Stomach (tissue), 9 donors: ENCODE data around the gene LNP1. TPM values are rescaled to one million over a fixed set of nuclear protein-coding genes. Genes with fewer than 3 reads are reported as not detected.

Experiments used
- DNase-seq, 2 donors: peaks; one replicate each; pipeline versions ENCODE4 v3.0.0 to v3.0.0-alpha.2; 2013 to 2019
- H3K27ac ChIP-seq, 5 donors: fragments of 200-600 bp in 4 of 5; sonication (generic) in 4 of 5; one replicate each; pipeline ENCODE4 v1.5.1; 2013 to 2019; ENCODE audit warnings: mild to moderate bottlenecking in 1 of 5, moderate library complexity in 1 of 5
- H3K27me3 ChIP-seq, 3 donors: fragments of 200-600 bp; sonication (generic); one replicate each; pipeline ENCODE4 v1.5.1; 2017 to 2019; ENCODE audit warnings: mixed run types in 1 of 3
- H3K36me3 ChIP-seq, 4 donors: fragments of 200-600 bp; sonication (generic); 1 replicate in 3 of 4; 2 replicates in 1 of 4; pipeline ENCODE4 v1.5.1; 2016 to 2019
- H3K4me1 ChIP-seq, 4 donors: fragments of 200-600 bp; sonication (generic); one replicate each; pipeline ENCODE4 v1.5.1; 2016 to 2019
- H3K4me3 ChIP-seq, 4 donors: fragments of 200-600 bp; sonication (generic) in 3 of 4; one replicate each; pipeline ENCODE4 v1.5.1; 2016 to 2019; ENCODE audit warnings: mild to moderate bottlenecking in 1 of 4
- H3K9me3 ChIP-seq, 4 donors: fragments of 200-600 bp; sonication (generic); one replicate each; pipeline ENCODE4 v1.5.1; 2016 to 2019
- EP300 ChIP-seq: sonication (generic); formaldehyde crosslinking; IDR thresholded peaks from one replicate; pipeline ENCODE4 v1.6.1; 2017; ENCODE audit warnings: antibody characterized with exemption
- POLR2A ChIP-seq, 4 donors: fragments of 450-650 bp; IDR thresholded peaks; one replicate each; pipeline ENCODE4 v1.6.1; 2016; ENCODE audit warnings: antibody characterized with exemption in 4 of 4, control low read depth in 2 of 4, mild to moderate bottlenecking in 1 of 4, moderate library complexity in 1 of 4
- POLR2AphosphoS5 ChIP-seq, 3 donors: sonication (generic); formaldehyde crosslinking; IDR thresholded peaks; one replicate each; pipeline ENCODE4 v1.6.1; 2016; ENCODE audit warnings: antibody characterized with exemption in 3 of 3
- WGBS, 5 donors: extraction: QIAGEN DNeasy Blood & Tissue Kit in 3 of 5; methylation state at CpG; one replicate each; pipeline versions ENCODE4 v1.1.5 to v1.1.7; 2013 to 2018; 5-methylcytosine and 5-hydroxymethylcytosine counted together
- intact Hi-C: fragments of 100-400 bp; cut with DNase I; formaldehyde crosslinking; loops from one replicate; pipeline ENCODE4 v1.15.1; 2023; ENCODE audit warnings: low total_unique reads
- polyA plus RNA-seq, 3 donors: library from polyadenylated mRNA; stranded (reverse); fragments of 200-250 nt; gene quantifications; one replicate each; pipeline ENCODE4 v1.2.3, GENCODE V29; 2013
- total RNA-seq, 5 donors: library from RNA; depleted of rRNA; stranded (reverse); fragments of >200 nt; gene quantifications; one replicate each; pipeline versions ENCODE4 v1.1.0 to v1.2.3, GENCODE V29; 2014 to 2016
- TF ChIP-seq, protein P1 (sequence below), 7 experiments: fragments of 450-650 bp in 4 of 7; fragments of 200-600 bp in 3 of 7; sonication (generic) in 3 of 7; IDR thresholded peaks; one replicate each; pipeline ENCODE4 v1.5.1; 2016 to 2019; ENCODE audit warnings: antibody characterized with exemption in 7 of 7, control low read depth in 2 of 7, mild to moderate bottlenecking in 1 of 7
- donor health status: healthy with polysubstance abuse.
- donor health status: Bipolar disorder and iron deficiency.
- donor health status: healthy.

Gene LNP1
- total and polyA plus RNA-seq, 8 donors: 0.58 to 4.0 (median 1.6) TPM; not detected in 3

DNA sequence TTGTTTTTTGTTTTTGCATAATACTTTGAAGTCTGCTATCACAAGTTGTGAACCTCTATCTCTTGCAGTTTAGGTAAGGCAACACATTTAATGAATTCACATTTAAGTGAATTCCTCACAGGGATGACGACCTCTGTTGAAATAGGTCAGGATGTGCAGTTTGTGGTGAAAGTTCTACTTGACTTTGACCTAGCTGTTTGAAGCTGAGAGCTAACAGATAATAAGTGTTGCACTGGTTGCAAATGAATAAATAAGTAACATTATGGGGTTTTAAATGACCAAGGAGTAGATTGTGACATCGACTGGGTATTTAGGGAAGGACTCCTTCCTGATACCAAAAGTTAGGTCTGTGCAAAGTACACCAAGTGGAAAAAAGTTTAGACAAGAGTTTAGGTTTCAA is 42.9 kb upstream of the LNP1 start:
- intact Hi-C loops: no loop called here
- DNase-seq: no peak
- Histone ChIP-seq H3K36me3 (peaks cover 11 to 88% (median 72%) of the 10 kb centered on the region in 4 donors), H3K27me3 (no peaks in the 10 kb centered on the region), H3K4me3 (no peak overlapping the region), H3K4me1 (no peaks in the 10 kb centered on the region), H3K9me3 (no peaks in the 10 kb centered on the region), H3K27ac (no peak overlapping the region)
- TF ChIP-seq POLR2AphosphoS5 (IDR thresholded peaks at IDR 0.05) (no peak), POLR2A (IDR thresholded peaks at IDR 0.05) (no peak), EP300 (no peak)
- TF ChIP-seq, protein P1, sequence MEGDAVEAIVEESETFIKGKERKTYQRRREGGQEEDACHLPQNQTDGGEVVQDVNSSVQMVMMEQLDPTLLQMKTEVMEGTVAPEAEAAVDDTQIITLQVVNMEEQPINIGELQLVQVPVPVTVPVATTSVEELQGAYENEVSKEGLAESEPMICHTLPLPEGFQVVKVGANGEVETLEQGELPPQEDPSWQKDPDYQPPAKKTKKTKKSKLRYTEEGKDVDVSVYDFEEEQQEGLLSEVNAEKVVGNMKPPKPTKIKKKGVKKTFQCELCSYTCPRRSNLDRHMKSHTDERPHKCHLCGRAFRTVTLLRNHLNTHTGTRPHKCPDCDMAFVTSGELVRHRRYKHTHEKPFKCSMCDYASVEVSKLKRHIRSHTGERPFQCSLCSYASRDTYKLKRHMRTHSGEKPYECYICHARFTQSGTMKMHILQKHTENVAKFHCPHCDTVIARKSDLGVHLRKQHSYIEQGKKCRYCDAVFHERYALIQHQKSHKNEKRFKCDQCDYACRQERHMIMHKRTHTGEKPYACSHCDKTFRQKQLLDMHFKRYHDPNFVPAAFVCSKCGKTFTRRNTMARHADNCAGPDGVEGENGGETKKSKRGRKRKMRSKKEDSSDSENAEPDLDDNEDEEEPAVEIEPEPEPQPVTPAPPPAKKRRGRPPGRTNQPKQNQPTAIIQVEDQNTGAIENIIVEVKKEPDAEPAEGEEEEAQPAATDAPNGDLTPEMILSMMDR (IDR thresholded peaks at IDR 0.05): no peak
- WGBS, 5 donors: 85 to 99% (median 95%) methylated on average over 2 of the region's 2 CpGs

DNA sequence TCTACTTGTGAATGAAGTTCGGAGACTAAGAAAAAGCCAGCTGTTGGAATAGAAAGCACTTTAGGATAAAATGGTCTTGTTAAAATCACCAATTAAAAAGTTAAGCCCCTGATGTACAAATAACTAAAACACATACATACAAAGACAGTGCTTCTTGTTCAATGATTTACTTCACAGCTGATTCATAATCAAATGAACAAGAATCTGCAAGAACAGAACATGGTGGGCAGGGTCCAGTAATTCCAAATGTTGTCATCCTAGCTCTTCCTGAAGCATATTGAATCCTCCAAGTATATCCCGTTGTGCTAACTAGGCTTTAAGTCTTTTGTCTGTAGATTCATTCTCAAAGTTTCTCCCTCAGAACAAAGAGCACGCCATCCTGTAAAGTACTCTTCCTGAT is 42.3 kb upstream of the LNP1 start:
- Histone ChIP-seq H3K27me3 (no peaks in the 10 kb centered on the region), H3K4me1 (no peaks in the 10 kb centered on the region), H3K4me3 (no peak overlapping the region), H3K27ac (no peak overlapping the region), H3K9me3 (no peaks in the 10 kb centered on the region), H3K36me3 (peaks cover 11 to 88% (median 72%) of the 10 kb centered on the region in 4 donors)
- TF ChIP-seq, protein P1 (IDR thresholded peaks at IDR 0.05): no peak
- TF ChIP-seq POLR2AphosphoS5 (IDR thresholded peaks at IDR 0.05): no peak
- no peak for TF ChIP-seq EP300
- no peak for TF ChIP-seq POLR2A (IDR thresholded peaks at IDR 0.05)
- WGBS, 5 donors: 90 to 95% (median 92%) methylated on average over 3 of the region's 3 CpGs
- no peak for DNase-seq
- intact Hi-C loops: no loop called here

DNA sequence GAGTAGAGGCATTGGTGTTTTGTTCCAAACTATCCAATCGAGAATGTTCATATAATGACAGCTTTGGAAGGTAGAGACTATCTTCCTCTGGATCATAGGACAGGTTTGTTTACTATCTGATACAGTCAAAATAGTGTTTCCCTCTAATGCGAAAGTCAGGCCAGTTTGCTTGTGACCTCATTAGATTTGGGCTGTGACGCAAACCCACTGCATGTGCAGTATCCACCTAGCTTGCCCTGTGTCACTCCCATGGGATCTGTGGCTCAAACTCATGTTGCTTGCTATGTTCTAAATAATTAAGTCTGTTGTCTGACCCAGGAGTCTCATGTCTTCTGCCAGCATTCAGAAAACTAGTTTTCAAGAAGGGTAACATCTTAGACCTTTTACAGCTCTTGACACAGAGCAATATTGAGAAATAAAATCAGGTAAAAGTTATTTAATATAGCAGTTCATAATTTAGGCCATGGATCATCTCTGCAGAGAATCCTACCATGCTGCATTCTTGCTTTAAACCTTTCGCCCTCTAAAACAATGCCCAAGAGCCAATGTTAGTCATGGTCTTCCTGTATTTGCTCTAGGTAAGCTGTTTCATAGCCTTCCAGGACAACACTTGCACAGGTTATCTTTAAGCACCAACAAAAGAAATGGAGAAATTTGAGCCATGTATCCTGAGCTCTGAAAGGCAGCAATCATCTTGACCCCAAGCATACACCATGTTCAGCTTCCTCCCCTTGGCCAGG is 40.4 kb upstream of the LNP1 start:
- Histone ChIP-seq H3K27me3 (no peaks in the 10 kb centered on the region), H3K4me1 (no peaks in the 10 kb centered on the region), H3K4me3 (no peak overlapping the region), H3K36me3 (peaks cover 16 to 88% (median 72%) of the 10 kb centered on the region in 4 donors), H3K9me3 (no peaks in the 10 kb centered on the region), H3K27ac (no peak overlapping the region)
- TF ChIP-seq, protein P1 (IDR thresholded peaks at IDR 0.05): no peak
- no peak for TF ChIP-seq EP300
- no peak for TF ChIP-seq POLR2A (IDR thresholded peaks at IDR 0.05)
- TF ChIP-seq POLR2AphosphoS5 (IDR thresholded peaks at IDR 0.05): no peak
- intact Hi-C loops: no loop called here
- WGBS, 5 donors: 86 to 94% (median 93%) methylated on average over 4 of the region's 4 CpGs
- DNase-seq: no peak

DNA sequence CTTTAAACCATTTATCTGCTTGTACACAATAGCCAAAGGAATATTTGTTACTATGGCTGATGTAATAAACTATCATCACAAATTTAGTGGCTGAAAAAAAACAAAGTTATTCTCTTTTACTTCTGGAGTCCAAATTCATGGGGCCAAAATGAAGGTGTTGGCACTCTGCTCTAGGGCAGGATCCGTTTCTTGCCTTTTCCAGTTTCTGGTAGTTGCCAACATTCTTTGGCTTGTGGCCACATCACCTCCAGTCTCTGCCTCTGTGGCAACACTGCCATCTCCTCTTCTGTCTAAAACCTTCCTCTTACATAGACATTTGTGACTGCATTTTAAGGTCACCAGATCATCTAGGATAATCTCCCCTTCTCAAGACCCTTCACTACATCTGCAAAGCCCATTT is 39.4 kb upstream of the LNP1 start:
- TF ChIP-seq POLR2A (IDR thresholded peaks at IDR 0.05) (no peak), EP300 (no peak), POLR2AphosphoS5 (IDR thresholded peaks at IDR 0.05) (no peak)
- TF ChIP-seq, protein P1 (IDR thresholded peaks at IDR 0.05): no peak
- peaks cover 21 to 93% (median 74%) of the 10 kb centered on the region in 4 donors for H3K36me3 ChIP-seq
- DNase-seq: no peak
- H3K27me3 ChIP-seq: no peaks in the 10 kb centered on the region
- no peak overlapping the region for H3K27ac ChIP-seq
- no peak overlapping the region for H3K4me3 ChIP-seq
- no peaks in the 10 kb centered on the region for H3K4me1 ChIP-seq
- WGBS, 5 donors: 69 to 84% (median 71%) methylated on average over 1 of the region's 1 CpG
- intact Hi-C loops: no loop called here
- no peaks in the 10 kb centered on the region for H3K9me3 ChIP-seq
